ENCODE data around the gene EFHB. TPM values are rescaled to one million over a fixed set of nuclear protein-coding genes. Genes with fewer than 3 reads are reported as not detected.
"Not testable (repeated sequence)": the region's sequence is repeated elsewhere in the genome, so short reads cannot be mapped to it uniquely, and the experiment has no call there.

Gene EFHB
- total RNA-seq, 4 donors from 2014 or later, result 0.67 to 0.76 TPM; not detected in 2

DNA sequence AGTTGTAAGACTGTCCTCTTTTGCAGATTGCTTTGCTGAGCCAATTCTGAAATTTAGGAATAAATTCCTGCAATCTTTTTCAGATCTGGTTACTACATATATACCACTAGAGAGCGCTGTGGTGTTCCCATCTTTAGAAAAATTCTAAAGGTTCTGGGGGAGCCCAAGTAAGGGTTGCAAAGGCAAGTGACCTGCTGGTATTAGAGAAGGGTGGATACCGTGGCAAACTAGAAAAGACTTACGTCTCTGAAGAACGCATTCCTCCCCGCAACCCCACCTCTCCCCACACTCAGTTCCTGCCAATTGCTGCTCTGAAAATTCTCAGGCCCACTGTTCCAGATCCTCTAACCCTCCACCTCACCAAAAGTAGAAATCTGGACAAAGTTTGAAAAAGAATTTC lies 48.5 kb downstream of the EFHB start:
- Histone ChIP-seq H3K4me3 (no peak overlapping the region), H3K9me3 (no peaks in the 10 kb centered on the region), H3K4me1 (peaks cover 9 to 21% (median 13%) of the 10 kb centered on the region in 3 donors), H3K36me3 (no peaks in the 10 kb centered on the region), H3K27ac (no peak overlapping the region), H3K27me3 (no peaks in the 10 kb centered on the region)
- 48 to 58% methylated on average over 5 of the region's 5 CpGs for WGBS, 2 donors
- DNase-seq, result no peak
- intact Hi-C loops (cut with DNase I), result no loop called here
- TF ChIP-seq POLR2A (IDR thresholded peaks at IDR 0.05), result no peak
- TF ChIP-seq, protein P1, sequence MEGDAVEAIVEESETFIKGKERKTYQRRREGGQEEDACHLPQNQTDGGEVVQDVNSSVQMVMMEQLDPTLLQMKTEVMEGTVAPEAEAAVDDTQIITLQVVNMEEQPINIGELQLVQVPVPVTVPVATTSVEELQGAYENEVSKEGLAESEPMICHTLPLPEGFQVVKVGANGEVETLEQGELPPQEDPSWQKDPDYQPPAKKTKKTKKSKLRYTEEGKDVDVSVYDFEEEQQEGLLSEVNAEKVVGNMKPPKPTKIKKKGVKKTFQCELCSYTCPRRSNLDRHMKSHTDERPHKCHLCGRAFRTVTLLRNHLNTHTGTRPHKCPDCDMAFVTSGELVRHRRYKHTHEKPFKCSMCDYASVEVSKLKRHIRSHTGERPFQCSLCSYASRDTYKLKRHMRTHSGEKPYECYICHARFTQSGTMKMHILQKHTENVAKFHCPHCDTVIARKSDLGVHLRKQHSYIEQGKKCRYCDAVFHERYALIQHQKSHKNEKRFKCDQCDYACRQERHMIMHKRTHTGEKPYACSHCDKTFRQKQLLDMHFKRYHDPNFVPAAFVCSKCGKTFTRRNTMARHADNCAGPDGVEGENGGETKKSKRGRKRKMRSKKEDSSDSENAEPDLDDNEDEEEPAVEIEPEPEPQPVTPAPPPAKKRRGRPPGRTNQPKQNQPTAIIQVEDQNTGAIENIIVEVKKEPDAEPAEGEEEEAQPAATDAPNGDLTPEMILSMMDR (IDR thresholded peaks at IDR 0.05), result peak in 5 of 6 experiments; percentile 7 to 59 (median 47)

DNA sequence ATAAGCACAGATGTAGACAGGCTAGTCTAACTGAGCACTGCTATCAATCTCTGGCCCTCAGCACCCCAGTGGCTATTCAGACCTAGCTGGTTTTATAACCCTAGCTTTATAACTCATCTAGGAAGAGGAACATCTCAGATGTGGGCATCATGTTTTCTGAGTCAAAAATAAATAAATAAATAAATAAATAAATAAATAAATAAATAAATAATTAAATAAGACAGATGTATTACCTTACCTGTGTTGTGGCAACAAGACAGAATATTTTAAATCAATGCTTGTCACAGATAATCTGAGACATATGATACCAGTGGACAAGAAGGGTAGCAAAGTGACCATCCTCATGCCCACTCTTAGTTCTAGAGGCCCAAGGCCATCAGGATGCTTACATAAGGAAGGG lies 52.2 kb downstream of the EFHB start:
- intact Hi-C loops (cut with DNase I), result no loop called here
- Histone ChIP-seq H3K27ac (no peak overlapping the region), H3K4me1 (no peaks in the 10 kb centered on the region), H3K36me3 (no peaks in the 10 kb centered on the region), H3K4me3 (no peak overlapping the region), H3K9me3 (no peaks in the 10 kb centered on the region), H3K27me3 (no peaks in the 10 kb centered on the region)
- no peak for DNase-seq
- no peak for TF ChIP-seq POLR2A (IDR thresholded peaks at IDR 0.05)
- TF ChIP-seq, protein P1 (IDR thresholded peaks at IDR 0.05), result no peak

DNA sequence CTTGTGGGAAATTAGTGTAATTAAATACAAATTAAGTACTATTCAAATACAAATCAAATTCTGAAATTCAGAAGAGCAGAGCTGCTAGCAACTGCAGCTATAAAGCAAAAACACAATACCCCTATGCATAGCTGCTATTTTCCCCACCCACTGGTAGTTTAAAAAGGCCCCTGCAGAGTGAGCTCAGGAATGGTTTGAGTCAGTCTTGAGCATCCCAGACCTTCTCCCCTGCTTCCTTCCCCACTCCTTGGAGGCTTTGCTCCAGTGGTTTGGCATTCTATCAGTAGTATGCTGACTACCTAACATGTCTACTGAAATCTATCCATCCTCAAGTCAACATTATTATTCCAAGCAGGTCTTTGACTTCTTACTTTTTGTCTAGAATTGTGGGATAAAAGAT lies 53.0 kb downstream of the EFHB start:
- intact Hi-C loops (cut with DNase I), result no loop called here
- Histone ChIP-seq H3K36me3 (no peaks in the 10 kb centered on the region), H3K9me3 (no peaks in the 10 kb centered on the region), H3K4me1 (no peaks in the 10 kb centered on the region), H3K27ac (no peak overlapping the region), H3K27me3 (no peaks in the 10 kb centered on the region), H3K4me3 (no peak overlapping the region)
- DNase-seq, result no peak
- no peak for TF ChIP-seq POLR2A (IDR thresholded peaks at IDR 0.05)
- TF ChIP-seq, protein P1 (IDR thresholded peaks at IDR 0.05), result no peak

DNA sequence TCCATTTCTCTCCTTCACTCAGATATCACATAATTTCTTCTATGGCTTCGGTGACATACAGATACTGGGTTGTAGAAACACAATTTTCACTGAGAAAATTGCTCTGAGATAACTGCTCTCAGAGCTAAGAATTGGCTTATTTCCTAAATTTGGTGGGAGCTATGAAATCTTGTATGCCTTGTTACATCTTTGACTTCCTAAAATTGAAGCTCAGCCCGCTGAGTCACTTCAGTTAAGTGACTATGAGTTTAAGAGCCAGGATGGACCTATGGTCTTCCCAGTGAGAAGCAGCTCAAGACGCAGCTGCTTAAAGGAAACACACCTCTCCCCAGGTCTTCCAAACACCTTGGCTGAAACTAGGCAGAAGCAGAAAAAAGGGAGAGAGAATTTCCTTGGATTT lies 56.4 kb downstream of the EFHB start:
- Histone ChIP-seq H3K9me3 (no peaks in the 10 kb centered on the region), H3K4me1 (no peaks in the 10 kb centered on the region), H3K27me3 (no peaks in the 10 kb centered on the region), H3K27ac (no peak overlapping the region), H3K36me3 (no peaks in the 10 kb centered on the region), H3K4me3 (no peak overlapping the region)
- no peak for DNase-seq
- TF ChIP-seq POLR2A (IDR thresholded peaks at IDR 0.05), result no peak
- TF ChIP-seq, protein P1 (IDR thresholded peaks at IDR 0.05), result no peak
- intact Hi-C loops (cut with DNase I), result no loop called here
- 83 to 90% methylated on average over 3 of the region's 3 CpGs for WGBS, 2 donors

DNA sequence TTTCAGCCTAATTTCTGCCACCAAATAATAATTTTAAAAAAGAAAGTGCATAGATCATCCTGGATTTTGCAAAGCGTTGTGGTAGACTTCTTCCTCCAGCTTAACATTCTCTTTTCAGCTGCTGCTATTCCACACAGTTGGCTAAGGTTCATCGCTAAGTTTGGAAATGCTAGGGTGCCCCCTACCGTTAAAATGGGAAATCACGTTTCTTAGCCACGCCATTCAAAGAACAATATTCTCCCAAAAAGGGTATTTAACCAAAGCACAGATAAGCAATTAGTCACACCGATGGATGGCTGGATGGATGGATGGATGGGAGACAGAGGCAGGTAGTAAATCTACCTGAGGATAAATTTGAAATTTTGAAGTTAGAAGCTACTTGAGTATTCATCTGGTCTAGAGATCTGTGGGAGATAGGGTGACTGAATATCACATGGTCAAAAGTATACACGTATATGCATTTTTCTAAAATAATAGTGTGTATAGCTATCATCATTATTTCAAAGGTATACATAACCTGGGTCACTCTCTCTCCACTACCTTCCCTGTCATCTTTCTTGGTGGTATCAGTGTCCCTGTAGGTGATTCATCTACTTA lies 67.2 kb downstream of the EFHB start:
- 4 to 7% methylated on average over 7 of the region's 7 CpGs for WGBS, 2 donors
- Histone ChIP-seq H3K36me3 (no peaks in the 10 kb centered on the region), H3K27me3 (no peaks in the 10 kb centered on the region), H3K4me3 (no peak overlapping the region), H3K27ac (no peak overlapping the region), H3K4me1 (no peaks in the 10 kb centered on the region), H3K9me3 (no peaks in the 10 kb centered on the region)
- no peak for TF ChIP-seq POLR2A (IDR thresholded peaks at IDR 0.05)
- TF ChIP-seq, protein P1 (IDR thresholded peaks at IDR 0.05), result peak; percentile 56 to 74 (median 60)
- intact Hi-C loops (cut with DNase I), result loop anchor here (10.0 kb wide), 1 partner anchor 522 kb away; no protein-coding TSS in a partner anchor
- no peak for DNase-seq

DNA sequence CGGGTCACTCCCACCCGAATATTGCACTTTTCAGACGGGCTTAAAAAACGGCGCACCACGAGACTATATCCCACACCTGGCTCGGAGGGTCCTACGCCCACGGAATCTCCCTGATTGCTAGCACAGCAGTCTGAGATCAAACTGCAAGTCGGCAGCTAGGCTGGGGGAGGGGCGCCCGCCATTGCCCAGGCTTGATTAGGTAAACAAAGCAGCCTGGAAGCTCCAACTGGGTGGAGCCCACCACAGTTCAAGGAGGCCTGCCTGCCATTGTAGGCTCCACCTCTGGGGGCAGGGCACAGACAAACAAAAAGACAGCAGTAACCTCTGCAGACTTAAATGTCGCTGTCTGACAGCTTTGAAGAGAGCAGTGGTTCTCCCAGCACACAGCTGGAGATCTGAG lies 78.7 kb downstream of the EFHB start:
- H3K4me1 ChIP-seq; H3K4me3 ChIP-seq; intact Hi-C loops (cut with DNase I); H3K27me3 ChIP-seq; DNase-seq; H3K27ac ChIP-seq; H3K9me3 ChIP-seq; H3K36me3 ChIP-seq: not testable (repeated sequence)
- WGBS, 2 donors, result 67 to 85% methylated on average over 3 to 9 of the region's 13 CpGs

DNA sequence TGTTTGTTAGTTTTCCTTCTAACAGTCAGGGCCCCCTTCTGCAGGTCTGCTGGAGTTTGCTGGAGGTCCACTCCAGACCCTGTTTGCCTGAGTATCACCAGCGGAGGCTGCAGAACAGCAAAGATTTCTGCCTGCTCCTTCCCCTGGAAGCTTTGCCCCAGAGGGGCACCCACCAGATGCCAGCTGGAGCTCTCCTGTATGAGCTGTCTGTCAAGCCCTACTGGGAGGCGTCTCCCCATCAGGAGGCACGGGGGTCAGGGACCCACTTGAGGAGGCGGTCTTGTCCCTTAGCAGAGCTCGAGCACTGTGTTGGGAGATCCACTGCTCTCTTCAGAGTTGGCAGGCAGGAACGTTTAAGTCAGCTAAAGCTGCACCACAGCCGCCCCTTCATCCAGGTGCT lies 87.4 kb downstream of the EFHB start:
- H3K4me1 ChIP-seq; DNase-seq; H3K9me3 ChIP-seq; intact Hi-C loops (cut with DNase I); H3K27ac ChIP-seq; H3K27me3 ChIP-seq; H3K36me3 ChIP-seq; H3K4me3 ChIP-seq: not testable (repeated sequence)
- 100% methylated on average over 1 of the region's 7 CpGs; no CpG with 5 or more reads in 1 of the 2 donors for WGBS, 2 donors

Measured in esophagus squamous epithelium (tissue), 5 donors.